Lung (tissue), 12 donors: ENCODE data around the gene PLIN4. TPM values are rescaled to one million over a fixed set of nuclear protein-coding genes. Genes with fewer than 3 reads are reported as not detected.

Source experiments
- ATAC-seq: fragments of 200-7000 bp; cut with Tn5 transposase; one replicate; pipeline ENCODE4 v1.9.1; 2020; ENCODE audit warnings: moderate number of reproducible peaks; ENCODE audit not compliant: insufficient read depth, low FRiP score
- DNase-seq, 3 donors: peaks; one replicate each; pipeline ENCODE4 v3.0.0-alpha.2; 2013 to 2017
- H3K27ac ChIP-seq, 2 donors: one replicate each; pipeline ENCODE4 v1.5.1; 2013; ENCODE audit warnings: mild to moderate bottlenecking in 2 of 2, moderate library complexity in 2 of 2, control low read depth in 1 of 2, inconsistent platforms in 1 of 2, low read depth in 1 of 2, low read length in 1 of 2
- H3K27me3 ChIP-seq, 3 donors: one replicate each; pipeline ENCODE4 v1.5.1; 2013; ENCODE audit warnings: low read length in 2 of 3; ENCODE audit not compliant: control insufficient read depth in 3 of 3, insufficient read depth in 3 of 3
- H3K36me3 ChIP-seq, 4 donors: one replicate each; pipeline ENCODE4 v1.5.1; 2013; ENCODE audit warnings: low read length in 4 of 4, mild to moderate bottlenecking in 1 of 4, moderate library complexity in 1 of 4; ENCODE audit not compliant: control insufficient read depth in 4 of 4, insufficient read depth in 4 of 4
- H3K4me1 ChIP-seq, 5 donors: one replicate each; pipeline ENCODE4 v1.5.1; 2013; ENCODE audit warnings: low read length in 5 of 5, mild to moderate bottlenecking in 2 of 5, moderate library complexity in 1 of 5; ENCODE audit not compliant: control insufficient read depth in 5 of 5, insufficient read depth in 5 of 5
- H3K4me3 ChIP-seq: one replicate; pipeline ENCODE4 v1.5.1; 2013; ENCODE audit warnings: mild to moderate bottlenecking, control low read depth, moderate library complexity
- H3K9ac ChIP-seq, 2 donors: one replicate each; pipeline ENCODE4 v1.5.1; 2013; ENCODE audit warnings: low read length in 2 of 2, control low read depth in 1 of 2; ENCODE audit not compliant: insufficient read depth in 1 of 2
- H3K9me3 ChIP-seq, 4 donors: one replicate each; pipeline ENCODE4 v1.5.1; 2013; ENCODE audit warnings: low read length in 3 of 4, mild to moderate bottlenecking in 1 of 4, moderate library complexity in 1 of 4; ENCODE audit not compliant: control insufficient read depth in 4 of 4, insufficient read depth in 3 of 4
- CTCF ChIP-seq: IDR thresholded peaks from 2 replicates; pipeline ENCODE4 v1.5.1; 2012; ENCODE audit warnings: mild to moderate bottlenecking; ENCODE audit errors: control extremely low read depth, extremely low read depth
- WGBS, 2 donors: extraction: QIAGEN DNeasy Blood & Tissue Kit; methylation state at CpG; one replicate each; pipeline ENCODE4 v1.1.7; 2013; 5-methylcytosine and 5-hydroxymethylcytosine counted together
- polyA plus RNA-seq, 2 donors: library from polyadenylated mRNA; stranded (reverse); fragments of 200-250 nt; gene quantifications; one replicate each; pipeline ENCODE4 v1.2.1, GENCODE V29; 2013
- total RNA-seq, 2 donors: library from RNA; depleted of rRNA in 1 of 2; stranded (reverse); fragments of >200 nt in 1 of 2; gene quantifications; one replicate each; pipeline ENCODE4 v1.2.1, GENCODE V29; 2014 to 2021
- donor health status: control.
- donor health status: control.
- donor health status: Bipolar disorder and iron deficiency.
- donor health status: healthy.
- donor health status: DM: yes; HTN: yes; CAD: no.

PLIN4 gene
- total and polyA plus RNA-seq, 4 donors: 0.85 to 5.0 (median 3.8) TPM

DNA sequence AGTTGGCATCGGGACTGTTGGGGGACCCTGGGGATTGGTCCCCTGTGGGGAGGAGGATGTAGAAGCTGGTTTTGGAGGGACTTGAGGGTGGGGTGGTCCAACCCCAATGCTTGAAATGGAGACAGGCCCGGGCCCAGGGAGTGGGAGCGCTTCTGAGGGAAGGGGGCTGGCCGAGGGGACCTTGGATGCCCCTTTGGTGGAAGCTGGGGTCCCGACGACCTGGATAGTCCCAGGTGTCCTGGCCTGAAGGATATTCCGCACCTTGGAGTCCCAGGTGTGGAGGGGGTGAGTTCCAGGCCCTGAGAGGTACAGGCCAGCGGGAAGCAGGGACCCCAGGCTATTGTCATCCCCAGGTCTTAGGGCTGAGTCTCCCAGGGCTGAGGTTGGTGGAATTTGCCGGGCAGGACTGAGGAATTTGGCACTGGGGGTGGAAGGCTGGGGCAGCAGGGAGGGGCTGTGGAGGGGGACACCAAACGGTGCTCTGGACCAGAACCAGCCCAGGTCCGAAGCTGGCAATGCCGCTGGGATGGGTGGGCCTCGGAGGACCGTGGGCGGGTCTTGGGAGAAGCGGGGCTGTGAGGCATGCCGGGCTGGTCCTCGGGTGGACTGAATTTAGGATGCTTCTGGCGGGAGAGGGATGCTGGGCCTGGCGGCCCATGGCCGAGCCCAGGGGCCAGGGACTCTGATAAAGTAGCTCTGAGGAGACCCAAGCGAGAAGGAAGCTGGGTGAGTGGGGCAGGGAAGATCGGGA lies 44.3 kb downstream of the PLIN4 start:
- TF ChIP-seq CTCF: no peak
- no peak for ATAC-seq
- H3K4me3 ChIP-seq: no peak overlapping the region
- H3K36me3 ChIP-seq: peaks cover 0 to 14% (median 7%) of the 10 kb centered on the region in 4 donors
- no peak for DNase-seq
- H3K9ac ChIP-seq: no peak overlapping the region
- WGBS, 2 donors: 29 to 38% methylated on average over 23 of the region's 23 CpGs
- H3K9me3 ChIP-seq: no peaks in the 10 kb centered on the region
- no peaks in the 10 kb centered on the region for H3K27me3 ChIP-seq
- H3K4me1 ChIP-seq: peaks cover 0 to 17% (median 8%) of the 10 kb centered on the region in 5 donors
- no peak overlapping the region for H3K27ac ChIP-seq

DNA sequence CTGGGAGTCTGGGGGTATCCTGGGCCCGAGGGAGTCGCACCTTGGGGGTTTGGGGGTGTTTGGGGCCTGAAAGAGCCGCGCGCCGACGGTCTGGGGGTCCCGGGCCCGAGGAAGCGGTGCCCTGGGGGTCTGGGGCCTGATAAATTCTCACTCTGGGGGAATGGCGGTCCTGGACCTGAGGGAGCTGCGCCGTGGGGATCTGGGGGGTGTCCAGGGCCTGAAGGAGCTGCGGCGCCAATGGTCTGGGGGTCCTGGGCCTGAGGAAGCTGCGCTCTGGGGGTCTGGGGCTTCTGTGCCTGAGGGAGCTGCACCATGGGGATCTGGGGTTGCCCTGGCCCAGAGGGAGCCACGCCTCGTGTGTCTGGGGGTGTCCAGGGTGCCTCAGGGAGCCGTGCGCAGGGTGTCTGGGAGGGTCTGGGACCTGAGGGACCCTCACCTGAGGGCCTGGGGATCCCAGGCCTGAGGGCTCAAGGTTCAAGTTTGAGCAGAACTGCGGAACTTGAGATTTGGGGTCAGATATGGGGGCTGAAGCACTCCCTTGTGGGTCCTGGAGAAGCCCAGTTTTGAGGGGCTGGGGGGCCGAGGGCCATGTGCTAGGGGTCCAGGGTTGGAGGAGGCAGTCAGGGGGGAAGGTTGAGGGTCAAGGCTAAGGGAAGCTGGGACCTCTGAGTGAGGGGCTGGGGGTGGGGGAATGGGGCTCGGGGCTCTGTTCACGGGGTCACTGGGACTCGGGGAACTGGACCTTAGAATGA lies 45.1 kb downstream of the PLIN4 start:
- ATAC-seq (no peak), DNase-seq (no peak)
- Histone ChIP-seq H3K27me3 (no peaks in the 10 kb centered on the region), H3K9ac (peak overlapping the region in 1 of 2 donors; percentile 25), H3K36me3 (peaks cover 0 to 10% (median 6%) of the 10 kb centered on the region in 4 donors), H3K4me3 (peak overlapping the region; percentile 84), H3K27ac (no peak overlapping the region), H3K4me1 (peaks cover 0 to 17% (median 8%) of the 10 kb centered on the region in 5 donors), H3K9me3 (no peaks in the 10 kb centered on the region)
- TF ChIP-seq CTCF: no peak
- 22 to 31% methylated on average over 25 of the region's 25 CpGs for WGBS, 2 donors

DNA sequence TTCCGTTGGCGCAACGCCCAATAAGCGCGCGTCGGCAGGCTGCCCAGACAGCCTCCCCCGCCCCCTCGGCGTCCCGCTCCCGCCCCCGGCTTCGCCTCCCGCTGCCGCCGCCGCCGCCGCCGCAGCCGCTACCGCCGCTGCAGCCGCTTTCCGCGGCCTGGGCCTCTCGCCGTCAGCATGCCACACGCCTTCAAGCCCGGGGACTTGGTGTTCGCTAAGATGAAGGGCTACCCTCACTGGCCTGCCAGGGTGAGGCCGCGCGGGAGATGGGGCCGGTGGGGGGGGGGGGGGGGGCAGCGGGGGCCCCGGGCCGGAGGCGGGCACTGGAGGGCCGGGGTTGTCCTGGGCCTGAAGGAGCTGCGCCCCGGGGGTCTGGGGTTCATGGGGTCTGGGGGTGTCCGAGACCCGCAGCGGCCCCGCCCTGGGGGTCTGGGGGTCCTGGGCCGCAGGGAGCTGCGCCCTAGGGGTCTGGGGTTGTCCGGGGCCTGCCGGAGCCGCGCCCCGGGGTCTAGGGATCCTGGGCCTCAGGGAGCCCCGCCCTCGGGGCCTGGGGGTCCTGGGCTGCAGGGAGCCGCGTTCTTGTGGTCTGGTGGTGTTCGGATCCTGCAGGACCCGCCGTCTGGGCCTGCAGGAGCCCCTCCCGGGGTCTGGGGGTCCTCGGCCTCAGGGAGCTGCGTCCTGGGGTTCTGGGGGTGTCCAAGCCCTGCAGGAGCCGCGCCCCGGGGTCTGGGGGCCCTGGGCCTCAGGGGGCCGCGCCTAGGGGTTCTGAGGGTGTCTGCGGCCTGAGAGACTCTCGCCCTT lies 45.9 kb downstream of the PLIN4 start, which contains the start of gene HDGFL2:
Gene HDGFL2, plus strand, starts transcription at position 124 of the 801 bp plus-strand sequence. Its CDS starts 54 bp downstream, at position 178.
- DNase-seq (no peak), ATAC-seq (no peak)
- Histone ChIP-seq H3K4me3 (peak within 1 kb of the TSS; percentile 84), H3K27ac (peak within 1 kb of the TSS; percentile 74 to 91), H3K9me3 (no peaks in the 10 kb centered on the region), H3K4me1 (peaks cover 0 to 17% (median 8%) of the 10 kb centered on the region in 5 donors), H3K36me3 (peaks cover 0 to 10% (median 6%) of the 10 kb centered on the region in 4 donors), H3K9ac (peak within 1 kb of the TSS; percentile 32 to 91), H3K27me3 (no peaks in the 10 kb centered on the region)
- TF ChIP-seq CTCF: no peak
- 1% methylated on average over 45 to 71 of the region's 71 CpGs for WGBS, 2 donors
